Astrocyte of the cerebellum (primary cell): ENCODE measurements around the gene CNPPD1.

Source experiments
- DNase-seq: peaks from one replicate; pipeline ENCODE4 v3.0.0-alpha.2; 2011; ENCODE audit warnings: low read depth
- H3K4me3 ChIP-seq: 2 replicates; pipeline ENCODE4 v1.5.1; 2011; ENCODE audit warnings: mild to moderate bottlenecking, low read depth, low read length, moderate library complexity
- in situ Hi-C: cut with HindIII; loops from 2 replicates; pipeline ENCODE4 v1.10.0; 2017; ENCODE audit warnings: low sequenced_read_pairs
- TF ChIP-seq, protein P1 (sequence below): IDR thresholded peaks from 2 replicates; pipeline ENCODE4 v1.5.1; 2012; ENCODE audit warnings: low read length, low read depth, moderate library complexity, mild to moderate bottlenecking; ENCODE audit errors: missing control alignments

Gene CNPPD1

DNA sequence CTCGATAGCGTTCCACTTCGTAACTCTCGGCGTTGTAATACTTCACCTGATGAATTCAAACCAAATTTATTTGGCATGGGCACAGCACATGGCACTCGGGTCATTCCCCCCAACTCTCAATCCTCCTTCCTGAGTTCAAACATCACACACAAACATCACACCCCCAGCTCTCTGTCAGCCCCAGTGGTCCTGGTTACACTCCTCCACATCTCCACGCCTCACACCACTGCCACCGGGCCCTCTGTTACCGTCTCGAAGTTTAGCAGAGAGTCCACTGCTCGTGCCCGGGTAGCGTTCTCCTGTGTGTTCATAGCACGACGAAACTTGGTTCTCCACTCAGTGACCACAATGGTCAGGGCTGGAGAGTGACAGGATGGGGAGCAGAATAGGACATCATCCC is 37.4 kb upstream of the CNPPD1 start:
- in situ Hi-C loops, result no loop called here
- H3K4me3 ChIP-seq, result no peak overlapping the region
- TF ChIP-seq, protein P1, sequence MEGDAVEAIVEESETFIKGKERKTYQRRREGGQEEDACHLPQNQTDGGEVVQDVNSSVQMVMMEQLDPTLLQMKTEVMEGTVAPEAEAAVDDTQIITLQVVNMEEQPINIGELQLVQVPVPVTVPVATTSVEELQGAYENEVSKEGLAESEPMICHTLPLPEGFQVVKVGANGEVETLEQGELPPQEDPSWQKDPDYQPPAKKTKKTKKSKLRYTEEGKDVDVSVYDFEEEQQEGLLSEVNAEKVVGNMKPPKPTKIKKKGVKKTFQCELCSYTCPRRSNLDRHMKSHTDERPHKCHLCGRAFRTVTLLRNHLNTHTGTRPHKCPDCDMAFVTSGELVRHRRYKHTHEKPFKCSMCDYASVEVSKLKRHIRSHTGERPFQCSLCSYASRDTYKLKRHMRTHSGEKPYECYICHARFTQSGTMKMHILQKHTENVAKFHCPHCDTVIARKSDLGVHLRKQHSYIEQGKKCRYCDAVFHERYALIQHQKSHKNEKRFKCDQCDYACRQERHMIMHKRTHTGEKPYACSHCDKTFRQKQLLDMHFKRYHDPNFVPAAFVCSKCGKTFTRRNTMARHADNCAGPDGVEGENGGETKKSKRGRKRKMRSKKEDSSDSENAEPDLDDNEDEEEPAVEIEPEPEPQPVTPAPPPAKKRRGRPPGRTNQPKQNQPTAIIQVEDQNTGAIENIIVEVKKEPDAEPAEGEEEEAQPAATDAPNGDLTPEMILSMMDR, result no peak
- DNase-seq, result no peak

GRCh38 chr2:219213486-219214071 is 36.9 kb upstream of the CNPPD1 start:
- TF ChIP-seq, protein P1, result no peak
- H3K4me3 ChIP-seq, result no peak overlapping the region
- DNase-seq, result no peak
- in situ Hi-C loops, result no loop called here

DNA sequence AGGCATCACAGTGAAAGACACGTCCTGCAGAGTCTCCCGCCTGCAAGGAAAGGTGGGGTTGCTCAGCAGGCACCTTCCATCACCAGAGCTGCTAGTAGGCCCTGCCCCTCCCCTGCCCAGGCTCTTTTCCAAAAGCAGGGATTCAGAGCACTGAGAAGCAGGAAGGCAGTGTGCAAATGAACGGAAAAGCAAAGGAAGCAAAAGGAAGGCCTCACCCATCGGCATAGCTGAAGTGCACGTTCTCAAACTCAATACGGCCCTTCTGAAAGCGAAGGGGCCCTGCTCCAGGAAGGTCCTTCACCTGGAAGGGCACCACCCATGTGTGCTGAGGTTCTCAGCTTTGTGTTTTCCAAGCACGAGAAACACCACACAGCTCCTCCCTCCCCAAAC is 36.3 kb upstream of the CNPPD1 start:
- H3K4me3 ChIP-seq, result no peak overlapping the region
- in situ Hi-C loops, result no loop called here
- TF ChIP-seq, protein P1, result no peak
- no peak for DNase-seq

DNA sequence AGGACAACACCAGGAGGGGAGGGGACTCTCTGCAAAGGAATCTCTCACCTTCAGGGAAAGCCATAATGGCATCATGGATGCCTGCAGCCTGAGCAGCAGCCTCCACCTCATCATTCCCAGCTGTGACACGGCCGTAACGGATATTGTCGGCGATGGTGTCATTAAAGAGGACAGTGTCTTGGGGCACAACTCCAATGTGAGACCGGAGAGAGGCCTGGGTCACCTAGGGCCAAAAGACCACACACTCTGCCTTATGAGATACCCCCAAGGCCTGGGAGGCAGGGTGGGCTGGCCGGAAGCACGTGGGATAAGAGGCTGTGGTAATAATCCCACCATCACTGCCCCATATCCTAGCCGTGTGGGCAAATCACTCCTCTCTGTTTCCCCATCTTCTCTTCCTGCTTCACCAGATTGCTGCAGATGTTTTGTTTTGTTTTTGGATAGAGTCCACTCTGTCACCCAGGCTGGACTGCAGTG is 34.2 kb upstream of the CNPPD1 start:
- DNase-seq, result no peak
- TF ChIP-seq, protein P1, result no peak
- H3K4me3 ChIP-seq, result no peak overlapping the region
- in situ Hi-C loops, result no loop called here

GRCh38 chr2:219210196-219210885 is 33.6 kb upstream of the CNPPD1 start:
- H3K4me3 ChIP-seq, result no peak overlapping the region
- in situ Hi-C loops, result no loop called here
- TF ChIP-seq, protein P1, result no peak
- DNase-seq, result no peak

DNA sequence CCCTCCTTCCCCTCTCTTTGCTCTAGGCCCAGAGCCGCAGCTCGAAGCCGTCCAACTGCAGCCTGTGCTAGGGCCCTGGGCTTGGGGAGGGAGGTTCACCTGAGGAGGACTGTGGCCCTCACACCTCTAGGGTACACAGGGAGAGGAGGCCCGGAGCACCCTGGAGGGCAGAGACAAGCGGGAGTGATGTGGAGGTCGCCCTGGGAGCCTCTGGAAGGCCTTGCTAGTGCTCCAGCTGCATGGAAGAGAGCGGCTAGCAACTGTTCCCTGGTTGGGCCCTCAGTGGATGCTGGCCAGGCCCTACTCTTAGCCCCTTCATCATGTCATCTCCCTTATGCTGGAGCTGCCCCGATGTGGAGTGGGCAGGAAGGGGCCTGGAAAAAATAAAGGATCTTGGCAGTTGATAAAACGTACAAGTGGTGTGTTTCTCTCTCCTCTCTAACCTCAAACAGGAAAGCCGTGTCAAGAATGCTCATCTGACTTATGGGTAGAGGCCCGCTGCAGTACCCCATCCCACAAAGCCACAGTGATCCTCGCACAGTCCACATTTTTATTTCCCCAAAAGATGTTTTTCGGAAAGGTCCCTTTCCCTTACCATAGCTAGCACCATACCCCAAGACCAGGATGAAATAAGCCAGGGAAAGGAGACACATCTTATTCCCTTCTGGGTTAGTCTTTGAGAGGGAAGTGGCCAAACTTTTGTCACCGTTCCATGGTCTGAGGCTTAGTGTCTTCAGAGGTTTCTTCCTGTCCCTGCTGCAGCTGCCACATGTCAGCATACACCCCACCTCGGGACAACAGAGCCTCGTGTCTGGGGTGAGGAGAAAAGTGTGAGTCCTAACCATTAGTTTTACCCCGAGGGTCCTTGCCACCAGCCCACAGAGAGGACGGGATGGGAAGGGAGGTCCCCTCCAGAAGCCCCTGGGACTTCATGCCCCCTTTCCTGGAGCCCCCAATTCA is 32.8 kb upstream of the CNPPD1 start:
- in situ Hi-C loops, result no loop called here
- TF ChIP-seq, protein P1, result no peak
- H3K4me3 ChIP-seq, result no peak overlapping the region

More for the DNA sequence above, 32.8 kb upstream of the CNPPD1 start:
- no peak for DNase-seq
